Measurements from ENCODE around the gene FILIP1L.
A peak's percentile ranks its signal among the peaks of the same experiment; 100 is the strongest.

Gene FILIP1L

GRCh38 chr3:99873269-99874102, 240.8 kb downstream of the FILIP1L start:
- H3K4me3 ChIP-seq (ENCODE audit: low read length): peak overlapping the region; percentile 74
- peaks cover 52% of the 10 kb centered on the region for H3K4me1 ChIP-seq (ENCODE audit: control insufficient read depth, insufficient read depth, low read length)
- no peaks in the 10 kb centered on the region for H3K9me3 ChIP-seq (replicated peaks; ENCODE audit: low read length)
- H3K4me2 ChIP-seq (ENCODE audit: low read length): peak overlapping the region; percentile 88
- H3K9ac ChIP-seq (ENCODE audit: low read depth, low read length): peak overlapping the region; percentile 92
- peaks cover 8% of the 10 kb centered on the region for H3K36me3 ChIP-seq (ENCODE audit: insufficient read depth, low read length)
- H3K27me3 ChIP-seq (ENCODE audit: control insufficient read depth, insufficient read depth, low read length): no peaks in the 10 kb centered on the region

- Histone ChIP-seq H3K4me2 (ENCODE audit: low read length) (peak overlapping the region; percentile 88), H3K27me3 (ENCODE audit: control insufficient read depth, insufficient read depth, low read length) (no peaks in the 10 kb centered on the region), H3K36me3 (ENCODE audit: insufficient read depth, low read length) (peaks cover 8% of the 10 kb centered on the region), H3K9ac (ENCODE audit: low read depth, low read length) (peak overlapping the region; percentile 92), H3K9me3 (replicated peaks; ENCODE audit: low read length) (no peaks in the 10 kb centered on the region), H3K4me3 (ENCODE audit: low read length) (no peak overlapping the region), H3K4me1 (ENCODE audit: control insufficient read depth, insufficient read depth, low read length) (peaks cover 46% of the 10 kb centered on the region)
These were observed 241.4 kb downstream of the FILIP1L start for GRCh38 chr3:99872923-99873254.

- peak overlapping the region; percentile 88 for H3K4me2 ChIP-seq (ENCODE audit: low read length)
- no peaks in the 10 kb centered on the region for H3K9me3 ChIP-seq (replicated peaks; ENCODE audit: low read length)
- H3K9ac ChIP-seq (ENCODE audit: low read depth, low read length): no peak overlapping the region
- H3K36me3 ChIP-seq (ENCODE audit: insufficient read depth, low read length): peaks cover 8% of the 10 kb centered on the region
- no peak overlapping the region for H3K4me3 ChIP-seq (ENCODE audit: low read length)
- peaks cover 43% of the 10 kb centered on the region for H3K4me1 ChIP-seq (ENCODE audit: control insufficient read depth, insufficient read depth, low read length)
- no peaks in the 10 kb centered on the region for H3K27me3 ChIP-seq (ENCODE audit: control insufficient read depth, insufficient read depth, low read length)
These were observed 242.9 kb downstream of the FILIP1L start for GRCh38 chr3:99871231-99872045.

GRCh38 chr3:99870712-99871111, 243.6 kb downstream of the FILIP1L start:
- Histone ChIP-seq H3K4me2 (ENCODE audit: low read length) (no peak overlapping the region), H3K9me3 (replicated peaks; ENCODE audit: low read length) (no peaks in the 10 kb centered on the region), H3K36me3 (ENCODE audit: insufficient read depth, low read length) (peaks cover 8% of the 10 kb centered on the region), H3K9ac (ENCODE audit: low read depth, low read length) (no peak overlapping the region), H3K4me1 (ENCODE audit: control insufficient read depth, insufficient read depth, low read length) (peaks cover 48% of the 10 kb centered on the region), H3K4me3 (ENCODE audit: low read length) (no peak overlapping the region), H3K27me3 (ENCODE audit: control insufficient read depth, insufficient read depth, low read length) (no peaks in the 10 kb centered on the region)

- Histone ChIP-seq H3K4me2 (ENCODE audit: low read length) (no peak overlapping the region), H3K36me3 (ENCODE audit: insufficient read depth, low read length) (peaks cover 8% of the 10 kb centered on the region), H3K27me3 (ENCODE audit: control insufficient read depth, insufficient read depth, low read length) (no peaks in the 10 kb centered on the region), H3K9ac (ENCODE audit: low read depth, low read length) (peak overlapping the region; percentile 17), H3K4me1 (ENCODE audit: control insufficient read depth, insufficient read depth, low read length) (peaks cover 55% of the 10 kb centered on the region), H3K4me3 (ENCODE audit: low read length) (no peak overlapping the region), H3K9me3 (replicated peaks; ENCODE audit: low read length) (no peaks in the 10 kb centered on the region)
These were observed 244.7 kb downstream of the FILIP1L start for GRCh38 chr3:99869621-99870020.

GRCh38 chr3:99868311-99868646, 246.0 kb downstream of the FILIP1L start:
- Histone ChIP-seq H3K9ac (ENCODE audit: low read depth, low read length) (no peak overlapping the region), H3K9me3 (replicated peaks; ENCODE audit: low read length) (no peaks in the 10 kb centered on the region), H3K27me3 (ENCODE audit: control insufficient read depth, insufficient read depth, low read length) (no peaks in the 10 kb centered on the region), H3K4me2 (ENCODE audit: low read length) (no peak overlapping the region), H3K4me3 (ENCODE audit: low read length) (no peak overlapping the region), H3K4me1 (ENCODE audit: control insufficient read depth, insufficient read depth, low read length) (peaks cover 44% of the 10 kb centered on the region), H3K36me3 (ENCODE audit: insufficient read depth, low read length) (peaks cover 8% of the 10 kb centered on the region)

- Histone ChIP-seq H3K9ac (ENCODE audit: low read depth, low read length) (no peak overlapping the region), H3K4me2 (ENCODE audit: low read length) (no peak overlapping the region), H3K27me3 (ENCODE audit: control insufficient read depth, insufficient read depth, low read length) (no peaks in the 10 kb centered on the region), H3K4me3 (ENCODE audit: low read length) (no peak overlapping the region), H3K36me3 (ENCODE audit: insufficient read depth, low read length) (peaks cover 13% of the 10 kb centered on the region), H3K4me1 (ENCODE audit: control insufficient read depth, insufficient read depth, low read length) (peaks cover 43% of the 10 kb centered on the region), H3K9me3 (replicated peaks; ENCODE audit: low read length) (no peaks in the 10 kb centered on the region)
These were observed 246.5 kb downstream of the FILIP1L start for GRCh38 chr3:99867594-99868310.

GRCh38 chr3:99866261-99866761, 248.0 kb downstream of the FILIP1L start:
- peak overlapping the region; percentile 15 for H3K4me2 ChIP-seq (ENCODE audit: low read length)
- no peaks in the 10 kb centered on the region for H3K27me3 ChIP-seq (ENCODE audit: control insufficient read depth, insufficient read depth, low read length)
- no peaks in the 10 kb centered on the region for H3K9me3 ChIP-seq (replicated peaks; ENCODE audit: low read length)
- peaks cover 53% of the 10 kb centered on the region for H3K4me1 ChIP-seq (ENCODE audit: control insufficient read depth, insufficient read depth, low read length)
- H3K4me3 ChIP-seq (ENCODE audit: low read length): no peak overlapping the region
- H3K36me3 ChIP-seq (ENCODE audit: insufficient read depth, low read length): peaks cover 16% of the 10 kb centered on the region
- H3K9ac ChIP-seq (ENCODE audit: low read depth, low read length): peak overlapping the region; percentile 71

GRCh38 chr3:99865321-99865720, 249.0 kb downstream of the FILIP1L start:
- Histone ChIP-seq H3K9ac (ENCODE audit: low read depth, low read length) (no peak overlapping the region), H3K4me1 (ENCODE audit: control insufficient read depth, insufficient read depth, low read length) (peaks cover 63% of the 10 kb centered on the region), H3K4me2 (ENCODE audit: low read length) (no peak overlapping the region), H3K36me3 (ENCODE audit: insufficient read depth, low read length) (peaks cover 14% of the 10 kb centered on the region), H3K27me3 (ENCODE audit: control insufficient read depth, insufficient read depth, low read length) (no peaks in the 10 kb centered on the region), H3K4me3 (ENCODE audit: low read length) (no peak overlapping the region), H3K9me3 (replicated peaks; ENCODE audit: low read length) (no peaks in the 10 kb centered on the region)

GRCh38 chr3:99864289-99864688, 250.0 kb downstream of the FILIP1L start:
- Histone ChIP-seq H3K9me3 (replicated peaks; ENCODE audit: low read length) (no peaks in the 10 kb centered on the region), H3K9ac (ENCODE audit: low read depth, low read length) (no peak overlapping the region), H3K36me3 (ENCODE audit: insufficient read depth, low read length) (peaks cover 9% of the 10 kb centered on the region), H3K4me2 (ENCODE audit: low read length) (no peak overlapping the region), H3K27me3 (ENCODE audit: control insufficient read depth, insufficient read depth, low read length) (no peaks in the 10 kb centered on the region), H3K4me1 (ENCODE audit: control insufficient read depth, insufficient read depth, low read length) (peaks cover 62% of the 10 kb centered on the region), H3K4me3 (ENCODE audit: low read length) (no peak overlapping the region)

- no peak overlapping the region for H3K4me2 ChIP-seq (ENCODE audit: low read length)
- H3K9me3 ChIP-seq (replicated peaks; ENCODE audit: low read length): no peaks in the 10 kb centered on the region
- H3K9ac ChIP-seq (ENCODE audit: low read depth, low read length): no peak overlapping the region
- no peak overlapping the region for H3K4me3 ChIP-seq (ENCODE audit: low read length)
- H3K4me1 ChIP-seq (ENCODE audit: control insufficient read depth, insufficient read depth, low read length): peaks cover 68% of the 10 kb centered on the region
- peaks cover 9% of the 10 kb centered on the region for H3K36me3 ChIP-seq (ENCODE audit: insufficient read depth, low read length)
- no peaks in the 10 kb centered on the region for H3K27me3 ChIP-seq (ENCODE audit: control insufficient read depth, insufficient read depth, low read length)
These were observed 250.7 kb downstream of the FILIP1L start for GRCh38 chr3:99863588-99863987.
